Lower lobe of right lung (tissue), 2 donors: ENCODE measurements around the gene CTAG1A. TPM values are rescaled to one million over a fixed set of nuclear protein-coding genes. Genes with fewer than 3 reads are reported as not detected.
A peak's percentile ranks its signal among the peaks of the same experiment; 100 is the strongest.
"Not testable (repeated sequence)": the region's sequence is repeated elsewhere in the genome, so short reads cannot be mapped to it uniquely, and the experiment has no call there.

Experiments used
- ATAC-seq, 2 donors: fragments of 200-7000 bp; cut with Tn5 transposase; one replicate each; pipeline ENCODE4 v1.9.1; 2020 to 2022; ENCODE audit warnings: mild to moderate bottlenecking in 2 of 2, moderate library complexity in 2 of 2
- DNase-seq: peaks from one replicate; pipeline ENCODE4 v3.0.0-alpha.2; 2020
- H3K27ac ChIP-seq: fragments of 200-600 bp; one replicate; pipeline ENCODE4 v1.8.0; 2022
- H3K27me3 ChIP-seq: fragments of 200-600 bp; one replicate; pipeline ENCODE4 v1.8.0; 2022; ENCODE audit warnings: low read depth
- H3K36me3 ChIP-seq: fragments of 200-600 bp; one replicate; pipeline ENCODE4 v1.8.0; 2022; ENCODE audit warnings: mild to moderate bottlenecking
- H3K4me1 ChIP-seq: fragments of 200-600 bp; one replicate; pipeline ENCODE4 v1.8.0; 2022
- H3K4me3 ChIP-seq: fragments of 200-600 bp; one replicate; pipeline ENCODE4 v1.8.0; 2022; ENCODE audit warnings: mild to moderate bottlenecking
- H3K9me3 ChIP-seq: fragments of 200-600 bp; one replicate; pipeline ENCODE4 v1.8.0; 2022
- intact Hi-C: fragments of 100-400 bp; cut with DNase I; formaldehyde crosslinking; loops from one replicate; pipeline ENCODE4 v1.11.0; 2022
- total RNA-seq: library from RNA; stranded (reverse); fragmentation: NEBNext Ultra II Directional; extraction: Animal tissue kit (Norgen Biotek cat#: 25700); gene quantifications from one replicate; pipeline ENCODE4 v1.2.1, GENCODE V29; 2021
- donor health status: DM: no; HTN: yes; CAD: no; lungs with severe emphysema.

The CTAG1A gene
- total RNA-seq, 1 donor from 2014 or later = not detected

GRCh38 chrX:154613586-154613985 lies 28.7 kb downstream of the CTAG1A start:
- H3K36me3 ChIP-seq, H3K4me3 ChIP-seq, intact Hi-C loops, ATAC-seq, H3K9me3 ChIP-seq, H3K27ac ChIP-seq, DNase-seq, H3K4me1 ChIP-seq, H3K27me3 ChIP-seq: not testable (repeated sequence)

- H3K9me3 ChIP-seq, intact Hi-C loops, H3K4me1 ChIP-seq, H3K27ac ChIP-seq, H3K4me3 ChIP-seq, H3K27me3 ChIP-seq, DNase-seq, H3K36me3 ChIP-seq, ATAC-seq: not testable (repeated sequence)
Observed at GRCh38 chrX:154619182-154619581, 34.2 kb downstream of the CTAG1A start, which contains the start of gene CTAG1B. CTAG1B (minus strand) TSS chrX:154619282; CDS start chrX:154619218, 64 bp downstream.

GRCh38 chrX:154620767-154621414 lies 36.0 kb downstream of the CTAG1A start:
- H3K27me3 ChIP-seq, intact Hi-C loops, H3K4me1 ChIP-seq, H3K9me3 ChIP-seq, H3K4me3 ChIP-seq, H3K36me3 ChIP-seq, H3K27ac ChIP-seq, DNase-seq: not testable (repeated sequence)
- peak; percentile 65 to 72 for ATAC-seq

- H3K27me3 ChIP-seq, H3K4me1 ChIP-seq, H3K9me3 ChIP-seq, DNase-seq, H3K36me3 ChIP-seq, intact Hi-C loops, H3K27ac ChIP-seq, H3K4me3 ChIP-seq: not testable (repeated sequence)
- ATAC-seq = peak; percentile 70 to 75
Observed at GRCh38 chrX:154628960-154629359, 44.0 kb downstream of the CTAG1A start.

- not testable (repeated sequence) for ATAC-seq
Observed at GRCh38 chrX:154630949-154631348, 46.0 kb downstream of the CTAG1A start.

GRCh38 chrX:154633661-154634060 lies 48.7 kb downstream of the CTAG1A start:
- DNase-seq, intact Hi-C loops, H3K4me3 ChIP-seq, H3K27ac ChIP-seq, ATAC-seq, H3K36me3 ChIP-seq, H3K4me1 ChIP-seq, H3K9me3 ChIP-seq, H3K27me3 ChIP-seq: not testable (repeated sequence)

More at GRCh38 chrX:154630949-154631348, 46.0 kb downstream of the CTAG1A start:
- H3K27ac ChIP-seq, H3K4me1 ChIP-seq, H3K9me3 ChIP-seq, H3K4me3 ChIP-seq, DNase-seq, intact Hi-C loops, H3K36me3 ChIP-seq, H3K27me3 ChIP-seq: not testable (repeated sequence)

Other genes starting within 250 kb of the CTAG1A start
- gene FLNA, start 210.5 kb upstream of the CTAG1A start, total RNA-seq = 1,080 TPM
- 50.9 TPM for gene EMD, start 205.8 kb upstream of the CTAG1A start, total RNA-seq
- 2,678 TPM for gene RPL10, start 186.8 kb upstream of the CTAG1A start, total RNA-seq
- gene DNASE1L1, start 175.9 kb upstream of the CTAG1A start, total RNA-seq = 36.1 TPM
- gene TAFAZZIN, start 173.6 kb upstream of the CTAG1A start, total RNA-seq = 47.8 TPM
- 235 TPM for gene ATP6AP1, start 156.5 kb upstream of the CTAG1A start, total RNA-seq
- gene GDI1, start 148.0 kb upstream of the CTAG1A start, total RNA-seq = 111 TPM
- 77.5 TPM for gene FAM50A, start 141.0 kb upstream of the CTAG1A start, total RNA-seq
- gene PLXNA3, start 126.9 kb upstream of the CTAG1A start, total RNA-seq = 49.0 TPM
- 20.4 TPM for gene LAGE3, start 105.9 kb upstream of the CTAG1A start, total RNA-seq
- 34.0 TPM for gene UBL4A, start 98.5 kb upstream of the CTAG1A start, total RNA-seq
- 20.2 TPM for gene SLC10A3, start 94.5 kb upstream of the CTAG1A start, total RNA-seq
- gene FAM3A, start 68.9 kb upstream of the CTAG1A start, total RNA-seq = 39.7 TPM
- gene G6PD, start 38.3 kb upstream of the CTAG1A start, total RNA-seq = 80.2 TPM
- gene IKBKG, start 37.5 kb upstream of the CTAG1A start, total RNA-seq = 31.4 TPM
- gene CTAG1B, start 34.1 kb downstream of the CTAG1A start, total RNA-seq = not detected
- gene CTAG2, start 68.4 kb downstream of the CTAG1A start, total RNA-seq = not detected
- gene GAB3, start 165.9 kb downstream of the CTAG1A start, total RNA-seq = 17.4 TPM
- gene DKC1, start 177.7 kb downstream of the CTAG1A start, total RNA-seq = 26.1 TPM
- 57.0 TPM for gene MPP1, start 220.4 kb downstream of the CTAG1A start, total RNA-seq
- not detected for gene SMIM9, start 249.5 kb downstream of the CTAG1A start, total RNA-seq